Endothelial cell of umbilical vein (primary cell): ENCODE results near the gene CCDC81. TPM values are rescaled to one million over a fixed set of nuclear protein-coding genes. Genes with fewer than 3 reads are reported as not detected.
"Not testable (repeated sequence)": the region's sequence is repeated elsewhere in the genome, so short reads cannot be mapped to it uniquely, and the experiment has no call there.

ENCODE experiments used
- BruUV-seq: library from RNA; stranded (reverse); fragments of 400-500 nt; replicated peaks from 2 replicates; lab custom pipeline; 2021; lab: Mats Ljungman, UMichigan
- CTCF ChIA-PET: fragments of 300-600, 350-600 bp; sonication (Branson Sonifier 250); formaldehyde crosslinking; loops from one replicate; lab custom pipeline; 2021; ENCODE audit warnings: antibody characterized with exemption, inconsistent platforms; lab: Charles Lee
- POLR2A ChIA-PET: fragments of 300-600, 350-600 bp; sonication (Branson Sonifier 250); formaldehyde crosslinking; loops from one replicate; lab custom pipeline; 2021; ENCODE audit warnings: antibody characterized with exemption, inconsistent platforms; lab: Charles Lee
- DNase-seq: peaks from one replicate; pipeline ENCODE4 v3.0.0-alpha.2; 2011; ENCODE audit warnings: low read depth, low spot score
- FAIRE-seq: peaks from 2 replicates; lab custom pipeline; 2011; peaks lifted over from hg19 to GRCh38; lab: Jason Lieb, UNC
- H2AFZ ChIP-seq: 2 replicates; pipeline ENCODE4 v1.6.0; 2012; ENCODE audit warnings: low read depth, low read length, control low read depth, inconsistent platforms
- H3K27ac ChIP-seq: 2 replicates; pipeline ENCODE4 v1.5.1; 2011; ENCODE audit warnings: low read depth, mild to moderate bottlenecking, control low read depth, low read length, moderate library complexity; ENCODE audit not compliant: insufficient read depth
- H3K27me3 ChIP-seq, 2 experiments: 2 replicates each; pipeline versions ENCODE4 v1.6.0 to v1.6.1; 2011; ENCODE audit warnings: low read length in 2 of 2, mixed read lengths in 1 of 2; ENCODE audit not compliant: control insufficient read depth in 2 of 2, insufficient read depth in 2 of 2
- H3K36me3 ChIP-seq, 2 experiments: 2 replicates in 1 of 2; 3 replicates in 1 of 2; pipeline ENCODE4 v1.5.1; 2011; ENCODE audit warnings: low read length in 2 of 2, mild to moderate bottlenecking in 1 of 2, moderate library complexity in 1 of 2; ENCODE audit not compliant: control insufficient read depth in 2 of 2, insufficient read depth in 2 of 2; ENCODE audit errors: extremely low read depth in 1 of 2
- H3K4me1 ChIP-seq: 3 replicates; pipeline ENCODE4 v1.5.1; 2011; ENCODE audit warnings: mild to moderate bottlenecking, low read length; ENCODE audit not compliant: control insufficient read depth, insufficient read depth; ENCODE audit errors: extremely low read depth
- H3K4me2 ChIP-seq: 2 replicates; pipeline ENCODE4 v1.6.1; 2011; ENCODE audit warnings: low read length, control low read depth, mixed read lengths; ENCODE audit not compliant: insufficient read depth
- H3K4me3 ChIP-seq, 3 experiments: fragments of 200-600 bp in 1 of 3; sonication (generic), shearing (Covaris generic) in 1 of 3; replicated peaks in 1 of 3; 2 replicates each; pipeline ENCODE4 v1.5.1; 2011 to 2016; ENCODE audit warnings: control low read depth in 3 of 3, low read length in 3 of 3, mild to moderate bottlenecking in 2 of 3, inconsistent platforms in 1 of 3, low read depth in 1 of 3, moderate library complexity in 1 of 3; ENCODE audit not compliant: insufficient read depth in 1 of 3
- H3K79me2 ChIP-seq: 2 replicates; pipeline ENCODE4 v1.6.0; 2012; ENCODE audit warnings: low read length, inconsistent platforms; ENCODE audit not compliant: control insufficient read depth, insufficient read depth
- H3K9ac ChIP-seq: replicated peaks from 2 replicates; pipeline ENCODE3; 2011; ENCODE audit warnings: low read length, control low read depth; ENCODE audit not compliant: insufficient read depth; ENCODE audit errors: extremely low read depth
- H3K9me1 ChIP-seq: replicated peaks from 3 replicates; pipeline ENCODE4 v1.6.0; 2011; ENCODE audit warnings: mild to moderate bottlenecking, low read length; ENCODE audit not compliant: control insufficient read depth, insufficient read depth; ENCODE audit errors: extremely low read depth
- H3K9me3 ChIP-seq: replicated peaks from 2 replicates; pipeline ENCODE4 v1.5.1; 2012; ENCODE audit warnings: low read length, inconsistent platforms; ENCODE audit not compliant: control insufficient read depth, insufficient read depth
- H4K20me1 ChIP-seq: replicated peaks from 2 replicates; pipeline ENCODE3; 2011; ENCODE audit warnings: mild to moderate bottlenecking, low read length; ENCODE audit not compliant: control insufficient read depth, insufficient read depth; ENCODE audit errors: extremely low read depth
- CTCF ChIP-seq, 2 donors: IDR thresholded peaks; 1 replicate in 1 of 2; 2 replicates in 1 of 2; pipeline ENCODE4 v1.5.1; 2011; ENCODE audit warnings: low read length in 2 of 2, mild to moderate bottlenecking in 2 of 2, moderate library complexity in 2 of 2, control low read depth in 1 of 2, inconsistent platforms in 1 of 2, low read depth in 1 of 2; ENCODE audit not compliant: insufficient read depth in 1 of 2; ENCODE audit errors: extremely low read depth in 1 of 2
- FOS ChIP-seq: IDR thresholded peaks from 2 replicates; pipeline ENCODE4 v1.6.1; 2011; ENCODE audit warnings: mild to moderate bottlenecking, low read length, moderate library complexity, borderline replicate concordance; ENCODE audit not compliant: insufficient read depth
- GATA2 ChIP-seq: IDR thresholded peaks from 2 replicates; pipeline ENCODE4 v1.7.0; 2011; ENCODE audit warnings: low read depth, mild to moderate bottlenecking, moderate library complexity, mixed read lengths, low read length; ENCODE audit not compliant: insufficient read length, insufficient read depth
- MAX ChIP-seq: IDR thresholded peaks from 2 replicates; pipeline ENCODE4 v1.6.1; 2011; ENCODE audit not compliant: insufficient read depth, insufficient read length
- MYC ChIP-seq: IDR thresholded peaks from one replicate; pipeline ENCODE4 v1.6.1; 2011; ENCODE audit warnings: mild to moderate bottlenecking, low read depth, low read length
- dilution Hi-C: fragments of 300-500 bp; cut with MboI; formaldehyde crosslinking; loops from one replicate; pipeline ENCODE4 v1.15.0; 2019; ENCODE audit warnings: low sequenced_read_pairs; ENCODE audit not compliant: extremely low pct_ligation_motif_present
- intact Hi-C: fragments of 100-400 bp; cut with micrococcal nuclease; formaldehyde crosslinking; loops from one replicate; pipeline ENCODE4 v1.10.0; 2022
- polyA plus RNA-seq, 4 experiments: library from polyadenylated mRNA; depleted of rRNA in 3 of 4; stranded (reverse) in 3 of 4; unstranded in 1 of 4; fragments of >200 nt; gene quantifications; 2 replicates each; pipeline versions ENCODE4 v1.2.1 to v1.2.3, GENCODE V29; 2011 to 2012; ENCODE audit warnings: missing spikeins in 1 of 4
- total RNA-seq: library from RNA; stranded (reverse); gene quantifications from 2 replicates; pipeline ENCODE4 v1.2.3, GENCODE V29; 2021

CCDC81 gene
- total and polyA plus RNA-seq, 2 donors (not counting 3 experiments of a cell fraction or from before 2014, with no cell fraction given), result 0.57 to 1.1 TPM

- CTCF ChIA-PET, result interaction anchor here (1.2 kb wide), 1 partner anchor 9 kb away, joined by 4 read pairs; no protein-coding TSS in a partner anchor
Measured at GRCh38 chr11:86355256-86355655, 19.4 kb upstream of the CCDC81 start.

GRCh38 chr11:86357412-86357811, 17.3 kb upstream of the CCDC81 start:
- H3K4me1 ChIP-seq, H3K36me3 ChIP-seq, FAIRE-seq, H3K9me3 ChIP-seq, H3K27ac ChIP-seq, H3K4me2 ChIP-seq, POLR2A ChIA-PET, H3K4me3 ChIP-seq, H4K20me1 ChIP-seq, H2AFZ ChIP-seq, H3K9me1 ChIP-seq, CTCF ChIA-PET, DNase-seq, H3K79me2 ChIP-seq, dilution Hi-C loops, H3K27me3 ChIP-seq, intact Hi-C loops, BruUV-seq, H3K9ac ChIP-seq: not testable (repeated sequence)

More at GRCh38 chr11:86355256-86355655, 19.4 kb upstream of the CCDC81 start:
- Histone ChIP-seq H3K4me3 (no peak overlapping the region), H3K4me2 (no peak overlapping the region), H3K4me1 (peaks cover 6% of the 10 kb centered on the region), H4K20me1 (no peaks in the 10 kb centered on the region), H3K9ac (no peak overlapping the region), H3K36me3 (no peaks in the 10 kb centered on the region), H3K9me3 (no peaks in the 10 kb centered on the region), H3K27me3 (no peaks in the 10 kb centered on the region), H3K9me1 (no peaks in the 10 kb centered on the region), H2AFZ (no peak overlapping the region), H3K79me2 (no peaks in the 10 kb centered on the region), H3K27ac (no peak overlapping the region)
- TF ChIP-seq MYC, result no peak
- TF ChIP-seq MAX, result no peak
- no peak for TF ChIP-seq CTCF (IDR thresholded peaks at IDR 0.05; ENCODE audit: extremely low read depth in 1 of 2, insufficient read depth in 1 of 2, low read depth in 1 of 2, low read length in 2 of 2)
- no peak for TF ChIP-seq FOS
- no peak for TF ChIP-seq GATA2
- intact Hi-C loops (no loop called here), dilution Hi-C loops (no loop called here)
- POLR2A ChIA-PET, result no interaction called here
- DNase-seq, result no peak
- no peak for FAIRE-seq
- BruUV-seq, result no TSS peak
